GM18520 (cell line): Measurements from ENCODE around the gene SPAG16.
"Not testable (repeated sequence)": the region's sequence is repeated elsewhere in the genome, so short reads cannot be mapped to it uniquely, and the experiment has no call there.

Source experiments
- ATAC-seq: cut with Tn5 transposase; IDR thresholded peaks from one replicate; pipeline ENCODE4 v1.9.1; 2021; ENCODE audit not compliant: unreplicated experiment

Gene SPAG16

GRCh38 chr2:213544940-213545339 is 260.7 kb downstream of the SPAG16 start:
- ATAC-seq, result no peak

DNA sequence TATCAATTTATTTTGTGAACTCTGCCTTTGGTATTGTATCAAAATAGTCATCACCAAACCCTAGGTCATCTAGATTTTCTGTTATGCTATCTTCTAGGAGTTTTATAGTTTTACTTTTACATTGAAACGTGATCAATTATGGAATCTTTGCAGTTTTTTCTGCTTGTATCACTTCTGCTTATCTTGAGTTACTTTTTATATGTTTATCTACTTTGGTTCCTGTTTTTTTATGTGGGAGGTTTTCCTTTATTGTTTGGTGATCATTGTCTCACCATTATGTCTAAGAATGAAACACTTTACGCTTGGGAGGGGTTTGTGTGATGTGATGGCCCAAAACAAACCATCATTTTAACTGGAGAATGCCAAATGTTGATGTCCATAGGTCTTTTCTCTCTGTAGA is 261.2 kb downstream of the SPAG16 start:
- no peak for ATAC-seq

DNA sequence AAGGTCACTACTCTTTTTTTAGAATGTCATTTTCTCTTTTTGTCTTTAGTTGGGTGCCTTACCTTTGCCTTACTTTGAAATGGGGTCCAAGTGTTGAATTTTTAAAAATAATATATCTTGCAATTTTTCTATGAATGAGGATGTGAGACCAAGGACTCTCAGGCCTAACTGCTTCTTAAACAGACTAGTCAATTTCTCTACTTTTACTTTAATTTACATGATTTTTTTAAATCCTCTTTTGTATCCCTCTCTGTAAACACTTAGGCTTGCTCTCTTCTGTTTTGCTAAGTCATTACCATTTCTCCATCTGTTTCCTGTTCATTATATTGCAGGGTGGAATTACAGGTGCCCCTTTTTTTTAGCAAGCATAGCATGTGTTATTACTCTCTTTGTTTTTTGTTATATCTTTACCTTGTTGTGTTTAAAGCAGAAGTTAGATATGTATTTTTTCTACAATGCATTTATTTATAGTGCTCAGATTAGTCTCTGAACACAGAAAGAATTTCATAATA is 261.8 kb downstream of the SPAG16 start:
- no peak for ATAC-seq

DNA sequence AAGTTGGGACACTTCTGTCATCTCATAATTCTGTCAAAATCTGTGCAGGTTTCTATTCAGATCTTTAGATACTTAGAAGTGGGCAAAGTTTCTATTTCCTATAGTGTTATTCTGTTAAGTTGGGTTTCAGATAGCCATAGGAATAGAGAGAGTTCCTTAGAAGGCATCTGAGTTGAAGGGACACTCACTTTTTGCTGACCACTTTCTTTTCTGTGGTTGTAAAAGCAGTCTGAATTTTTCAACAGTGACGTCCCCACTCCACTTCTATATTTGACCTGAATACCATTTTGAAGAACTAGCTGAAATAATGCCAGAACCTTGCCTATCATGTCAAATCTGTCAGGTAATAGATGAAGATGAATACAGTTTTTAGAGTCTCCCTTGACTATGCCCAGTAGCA is 267.3 kb downstream of the SPAG16 start:
- no peak for ATAC-seq

DNA sequence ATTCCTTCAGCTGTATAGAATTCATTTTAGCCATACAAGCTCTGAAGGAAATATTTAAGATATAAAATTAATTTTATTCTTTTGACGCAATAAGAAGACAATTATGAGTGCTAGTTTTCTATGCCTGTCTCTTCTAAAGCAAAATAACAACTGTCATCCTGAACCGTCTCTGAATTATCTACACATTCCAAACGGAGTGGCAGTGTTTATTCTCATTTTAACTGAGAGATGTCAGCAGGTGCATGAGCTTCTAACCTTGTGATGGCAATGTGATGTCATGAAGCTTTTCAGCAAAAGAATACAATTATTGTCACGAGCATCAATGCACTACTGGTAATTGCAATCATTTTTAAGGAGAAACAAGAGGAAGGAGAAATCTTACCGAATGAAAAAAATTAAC is 274.8 kb downstream of the SPAG16 start:
- no peak for ATAC-seq

DNA sequence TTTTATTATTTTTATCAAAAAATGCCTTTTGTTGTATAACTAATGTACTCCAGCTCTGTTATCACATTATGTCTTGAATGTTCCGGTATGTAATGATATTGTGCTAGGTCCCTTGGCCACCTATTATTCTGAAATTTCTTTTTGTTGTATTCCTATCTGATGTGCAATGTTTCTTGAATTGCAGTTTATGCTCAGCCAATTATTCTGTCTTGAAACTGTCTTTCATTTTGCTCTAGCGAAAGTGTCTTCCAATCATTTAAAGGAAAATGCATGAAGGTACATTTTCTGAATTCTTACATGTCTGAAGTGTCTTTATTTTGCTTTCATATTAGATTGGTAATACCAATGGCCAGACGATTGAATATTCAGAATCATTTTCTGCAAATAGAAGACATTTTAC is 277.5 kb downstream of the SPAG16 start:
- ATAC-seq, result no peak

DNA sequence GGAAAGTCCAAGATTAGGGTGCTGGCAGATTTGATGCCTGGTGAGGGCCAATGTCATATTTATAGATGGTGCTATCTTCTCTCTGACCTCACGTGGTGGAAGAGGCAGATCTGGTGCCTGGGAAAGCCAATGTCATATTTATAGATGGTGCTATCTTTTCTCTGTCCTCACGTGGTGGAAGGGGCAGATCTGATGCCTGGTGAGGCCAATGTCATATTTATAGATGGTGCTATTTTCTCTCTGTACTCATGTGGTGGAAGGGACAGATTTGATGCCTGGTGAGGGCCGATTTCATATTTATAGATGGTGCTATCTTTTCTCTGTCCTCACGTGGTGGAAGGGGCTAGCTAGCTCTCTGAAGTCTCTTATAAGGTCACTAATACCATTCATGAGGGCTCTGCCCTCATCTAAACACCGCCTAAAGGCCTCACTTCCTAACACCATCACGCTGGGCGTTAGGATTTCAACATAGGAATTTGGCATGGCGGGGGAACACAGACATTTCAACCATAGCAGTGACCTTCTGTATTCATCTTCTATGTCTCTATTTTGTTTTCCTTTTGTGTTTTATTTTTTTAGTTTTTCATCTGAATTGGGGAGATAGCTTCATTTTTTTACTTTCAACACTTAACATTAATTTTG is 278.4 kb downstream of the SPAG16 start:
- no peak for ATAC-seq

DNA sequence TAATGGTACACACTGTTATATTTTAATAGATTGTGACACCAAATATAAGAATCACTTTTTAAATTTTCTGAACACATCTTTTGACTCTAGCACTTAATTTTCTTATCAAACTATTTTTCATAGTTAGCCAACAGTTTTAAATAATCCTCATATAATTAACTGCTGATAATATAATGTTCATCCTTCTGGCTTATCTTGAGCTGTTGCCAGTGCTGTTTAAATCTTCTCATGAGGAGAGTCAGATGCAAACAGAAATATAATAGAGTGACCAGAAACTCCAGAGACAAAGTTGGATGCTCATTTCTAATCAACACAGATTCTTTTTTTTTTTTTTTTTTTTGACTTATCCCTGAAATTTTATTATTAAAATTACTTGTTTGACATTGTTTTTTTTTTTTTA is 282.6 kb downstream of the SPAG16 start:
- ATAC-seq, result no peak

- ATAC-seq, result no peak
Measured at GRCh38 chr2:213609570-213610170, 325.4 kb downstream of the SPAG16 start.

DNA sequence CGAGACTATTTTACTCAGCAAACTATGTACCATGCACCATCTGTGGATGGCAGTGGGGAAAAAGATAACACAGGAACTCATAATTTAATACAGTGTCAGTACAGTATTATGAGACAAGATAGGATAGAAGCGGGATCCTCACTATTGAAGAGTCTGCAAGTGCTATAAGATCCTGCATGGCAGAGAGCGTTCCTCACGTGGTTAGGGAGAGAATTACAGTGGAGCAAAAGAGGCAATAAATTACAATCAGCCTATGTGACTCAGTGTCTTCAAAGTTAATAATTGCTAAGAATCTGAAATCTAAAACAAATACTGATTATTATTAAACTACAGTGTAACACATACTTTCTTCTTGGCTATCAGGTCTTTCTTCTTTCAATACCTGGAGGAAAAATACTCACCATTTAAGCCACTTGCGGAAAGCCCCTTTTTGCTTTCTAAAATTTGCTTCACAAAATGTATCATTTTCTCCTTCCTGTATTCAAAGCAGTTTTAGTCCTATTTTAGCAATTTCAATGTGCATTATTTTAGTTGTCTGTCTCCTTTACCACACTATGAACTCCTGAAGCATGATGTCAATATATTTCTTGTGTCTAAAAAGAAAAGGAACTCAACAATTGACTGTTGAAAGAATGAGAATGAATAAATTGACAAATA is 342.9 kb downstream of the SPAG16 start:
- peak; percentile 44 for ATAC-seq

GRCh38 chr2:213627835-213628460 is 343.7 kb downstream of the SPAG16 start:
- no peak for ATAC-seq

DNA sequence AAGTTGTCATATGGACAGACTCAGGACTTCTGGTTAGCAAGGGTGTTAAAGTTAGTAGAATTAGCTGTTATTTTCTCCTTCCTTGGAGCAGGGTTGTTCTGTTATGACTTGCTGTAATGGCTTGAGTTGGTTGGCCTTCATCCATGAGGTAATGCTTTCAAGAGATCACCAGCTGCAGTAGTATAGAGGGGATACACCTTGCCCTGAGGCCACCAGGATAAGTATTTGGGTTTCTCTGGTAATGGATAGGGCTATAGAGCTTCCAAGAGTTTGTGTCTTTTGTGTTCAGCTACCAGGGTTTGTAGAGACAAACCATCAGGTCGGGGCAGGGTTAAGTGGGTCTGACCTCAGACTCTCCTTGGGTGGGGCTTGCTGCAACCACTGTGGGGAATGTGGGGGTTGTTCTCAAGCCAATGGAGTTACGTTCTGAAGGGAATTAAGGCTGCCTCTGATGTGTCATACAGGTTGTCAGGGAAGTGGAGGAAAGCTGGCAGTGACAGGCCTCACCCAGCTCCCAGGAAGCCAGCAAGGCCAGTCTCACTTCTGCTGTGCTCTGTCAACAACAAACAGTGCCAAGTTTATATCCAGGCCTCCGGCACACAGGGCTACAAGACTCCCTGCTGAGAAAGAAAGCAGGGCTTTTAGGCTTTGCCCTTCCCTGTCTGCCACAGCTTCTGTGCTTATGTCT is 356.6 kb downstream of the SPAG16 start:
- ATAC-seq, result no peak

- no peak for ATAC-seq
Measured at GRCh38 chr2:213644926-213645325, 360.7 kb downstream of the SPAG16 start.

DNA sequence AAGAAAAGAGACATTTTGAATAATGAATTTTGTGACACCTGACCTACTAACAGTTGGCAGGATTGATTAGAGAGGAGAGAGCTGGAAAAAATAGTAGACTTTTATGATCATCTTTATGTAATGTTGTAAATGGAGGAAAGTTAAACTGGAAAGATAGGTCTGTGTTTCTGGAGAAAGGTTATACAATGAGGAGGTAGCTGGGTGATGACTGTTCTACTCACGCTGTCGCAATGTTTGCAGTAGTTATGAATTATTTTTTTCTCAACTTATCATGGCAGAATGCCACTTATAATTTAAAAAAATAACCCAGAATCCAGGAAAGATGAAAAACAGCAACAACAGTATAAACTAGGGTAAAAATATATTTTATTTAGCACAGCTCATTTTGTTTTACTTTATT is 364.9 kb downstream of the SPAG16 start:
- ATAC-seq, result no peak

- no peak for ATAC-seq
Measured at GRCh38 chr2:213664817-213665216, 380.6 kb downstream of the SPAG16 start.

GRCh38 chr2:213669657-213670056 is 385.4 kb downstream of the SPAG16 start:
- no peak for ATAC-seq

- no peak for ATAC-seq
Measured at GRCh38 chr2:213678437-213679218, 394.4 kb downstream of the SPAG16 start.

DNA sequence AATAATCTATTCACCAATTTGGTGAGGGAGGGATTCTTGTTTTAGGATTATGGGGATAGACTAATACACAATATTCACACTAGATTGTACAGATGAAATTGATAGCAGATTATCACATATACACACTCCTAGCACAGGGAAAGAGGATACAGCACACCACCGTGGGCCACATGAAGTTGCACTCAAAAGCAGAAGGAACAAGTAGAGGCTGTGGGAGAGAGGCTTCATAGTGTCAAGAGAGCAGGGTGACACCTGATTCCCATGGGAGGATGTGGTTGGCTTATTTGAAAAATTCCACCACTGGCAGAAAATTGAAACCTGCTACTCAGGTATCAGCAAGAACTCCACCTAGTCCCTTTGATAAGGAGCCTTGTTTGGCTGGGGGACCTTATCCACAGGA is 395.6 kb downstream of the SPAG16 start:
- no peak for ATAC-seq

DNA sequence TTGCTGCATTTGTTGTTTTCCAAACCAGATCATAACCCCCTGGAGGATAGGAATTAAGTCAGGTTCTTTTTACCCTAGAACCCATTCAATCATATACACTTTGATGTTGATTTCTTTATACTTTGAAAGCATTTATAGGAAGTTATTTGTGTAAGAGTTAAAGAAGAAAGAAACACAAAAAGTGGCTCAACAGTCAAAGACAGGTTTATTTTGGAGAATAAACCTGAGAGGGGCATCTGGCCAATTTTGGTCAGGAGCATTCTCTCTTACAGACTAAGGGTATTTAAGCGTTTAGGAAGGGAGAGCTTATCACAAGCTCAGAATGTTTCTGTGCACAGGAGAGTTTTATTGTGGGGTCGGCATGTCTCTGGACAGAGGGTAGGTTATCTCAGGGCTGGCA is 398.0 kb downstream of the SPAG16 start:
- ATAC-seq, result no peak

DNA sequence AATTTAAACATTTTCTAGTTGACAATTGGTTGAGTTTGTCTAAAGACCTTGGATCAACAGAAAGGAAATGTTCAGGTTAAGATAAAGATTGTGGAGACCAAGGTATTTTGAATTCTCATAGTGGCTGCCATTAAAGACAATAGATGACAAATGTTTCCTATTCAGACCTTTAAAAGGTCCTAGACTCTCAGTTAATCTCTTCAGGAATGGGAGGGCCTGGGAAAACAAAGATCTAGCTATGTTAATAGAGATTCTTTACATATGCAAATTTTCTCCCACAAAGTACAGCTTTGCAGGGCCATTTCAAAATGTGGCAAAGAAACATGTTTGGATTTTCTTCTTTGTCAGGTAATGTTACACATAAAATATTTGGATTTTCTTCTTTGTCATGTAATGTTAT is 403.9 kb downstream of the SPAG16 start:
- ATAC-seq, result no peak

GRCh38 chr2:213688825-213689224 is 404.6 kb downstream of the SPAG16 start:
- ATAC-seq, result not testable (repeated sequence)
